HEK293 (cell line): ENCODE measurements around the gene PYY.

Experiments
- CTCF ChIA-PET: fragments of 350-600 bp; formaldehyde crosslinking; extraction: SDS; loops from one replicate; lab custom pipeline; 2021; ENCODE audit warnings: antibody characterized with exemption; lab: Yijun Ruan, JAX
- POLR2A ChIA-PET: fragments of 300-600 bp; formaldehyde crosslinking; extraction: SDS; loops from one replicate; lab custom pipeline; 2020; ENCODE audit warnings: antibody characterized with exemption, inconsistent platforms; lab: Yijun Ruan, JAX
- H3K27ac ChIP-seq: fragments of 200-500 bp; sonication (Bioruptor generic); 2 replicates; pipeline ENCODE4 v1.5.1; 2014; ENCODE audit warnings: low read depth, low read length, control low read depth, inconsistent platforms; ENCODE audit errors: extremely low read depth
- H3K36me3 ChIP-seq, 2 experiments: fragments of 200-500 bp in 1 of 2; sonication (Bioruptor generic) in 1 of 2; 1 replicate in 1 of 2; 2 replicates in 1 of 2; pipeline ENCODE4 v1.5.1; 2014 to 2017; ENCODE audit warnings: inconsistent platforms in 2 of 2, low read length in 2 of 2; ENCODE audit not compliant: control insufficient read depth in 2 of 2, insufficient read depth in 1 of 2
- H3K4me1 ChIP-seq: fragments of 200-500 bp; sonication (Bioruptor generic); 2 replicates; pipeline ENCODE4 v1.5.1; 2014; ENCODE audit warnings: mild to moderate bottlenecking, low read length, inconsistent platforms; ENCODE audit not compliant: control insufficient read depth, insufficient read depth
- H3K4me3 ChIP-seq: 2 replicates; pipeline ENCODE4 v1.5.1; 2011; ENCODE audit warnings: low read depth, mild to moderate bottlenecking, control low read depth, low read length, moderate library complexity
- H3K9me3 ChIP-seq: fragments of 200-500 bp; sonication (Bioruptor generic); 2 replicates; pipeline ENCODE4 v1.5.1; 2014; ENCODE audit warnings: low read depth, low read length, inconsistent platforms; ENCODE audit not compliant: control insufficient read depth, insufficient read depth
- FEZF1 ChIP-seq: fragments of 450-650 bp; formaldehyde crosslinking; IDR thresholded peaks from 2 replicates; pipeline ENCODE4 v1.5.1; 2016; ENCODE audit warnings: missing biosample characterization, missing genetic modification characterization
- GLI2 ChIP-seq: fragments of 450-650 bp; formaldehyde crosslinking; IDR thresholded peaks from 2 replicates; pipeline ENCODE4; 2017; ENCODE audit warnings: missing biosample characterization, missing genetic modification characterization, low read depth, borderline replicate concordance
- MEIS1 ChIP-seq: sonication (generic); formaldehyde crosslinking; IDR thresholded peaks from 2 replicates; pipeline ENCODE4 v1.8.1; 2022; ENCODE audit warnings: missing genetic modification reagents, mild to moderate bottlenecking, borderline replicate concordance
- PRDM1 ChIP-seq: fragments of 450-650 bp; formaldehyde crosslinking; IDR thresholded peaks from 2 replicates; pipeline ENCODE4; 2016; ENCODE audit warnings: missing biosample characterization, missing genetic modification characterization
- SETDB1 ChIP-seq: IDR thresholded peaks from one replicate; pipeline ENCODE4 v1.6.1; 2017; ENCODE audit warnings: mild to moderate bottlenecking, low read length, moderate library complexity, mixed read lengths; ENCODE audit not compliant: insufficient read length
- ZBTB10 ChIP-seq: fragments of 450-650 bp; formaldehyde crosslinking; IDR thresholded peaks from 2 replicates; pipeline ENCODE4 v1.5.1; 2016; ENCODE audit warnings: missing biosample characterization, missing genetic modification characterization
- ZBTB17 ChIP-seq: fragments of 450-650 bp; formaldehyde crosslinking; IDR thresholded peaks from 2 replicates; pipeline ENCODE4 v1.5.1; 2016; ENCODE audit warnings: missing biosample characterization, missing genetic modification characterization
- ZBTB7A ChIP-seq: fragments of 450-650 bp; formaldehyde crosslinking; IDR thresholded peaks from 2 replicates; pipeline ENCODE4 v1.5.1; 2016; ENCODE audit warnings: low read depth, missing biosample characterization, missing genetic modification characterization
- ZEB2 ChIP-seq: fragments of 450-650 bp; formaldehyde crosslinking; IDR thresholded peaks from 2 replicates; pipeline ENCODE4 v1.5.1; 2016; ENCODE audit warnings: missing biosample characterization, missing genetic modification characterization
- ZFP41 ChIP-seq: fragments of 450-650 bp; formaldehyde crosslinking; IDR thresholded peaks from 2 replicates; pipeline ENCODE4 v1.5.1; 2016; ENCODE audit warnings: missing biosample characterization, missing genetic modification characterization, borderline replicate concordance
- ZNF112 ChIP-seq: fragments of 450-650 bp; formaldehyde crosslinking; IDR thresholded peaks from 2 replicates; pipeline ENCODE4 v1.5.0; 2017; ENCODE audit warnings: missing biosample characterization, missing genetic modification characterization
- ZNF292 ChIP-seq: fragments of 450-650 bp; formaldehyde crosslinking; IDR thresholded peaks from 2 replicates; pipeline ENCODE4 v1.5.1; 2016; ENCODE audit warnings: low read depth, missing biosample characterization, missing genetic modification characterization, borderline replicate concordance
- ZNF398 ChIP-seq: fragments of 450-650 bp; formaldehyde crosslinking; IDR thresholded peaks from 2 replicates; pipeline ENCODE4 v1.5.1; 2017; ENCODE audit warnings: missing biosample characterization, missing genetic modification characterization
- ZNF404 ChIP-seq: fragments of 450-650 bp; formaldehyde crosslinking; IDR thresholded peaks from 2 replicates; pipeline ENCODE4 v1.5.1; 2017; ENCODE audit warnings: missing biosample characterization, missing genetic modification characterization
- ZNF423 ChIP-seq: fragments of 450-650 bp; formaldehyde crosslinking; IDR thresholded peaks from 2 replicates; pipeline ENCODE4 v1.5.1; 2016; ENCODE audit warnings: missing biosample characterization, missing genetic modification characterization
- ZNF510 ChIP-seq: fragments of 450-650 bp; formaldehyde crosslinking; IDR thresholded peaks from 2 replicates; pipeline ENCODE4 v1.5.1; 2018; ENCODE audit warnings: mild to moderate bottlenecking, missing genetic modification characterization, missing biosample characterization; ENCODE audit not compliant: insufficient replicate concordance
- ZNF521 ChIP-seq: fragments of 450-650 bp; formaldehyde crosslinking; IDR thresholded peaks from 2 replicates; pipeline ENCODE4 v1.5.1; 2017; ENCODE audit warnings: missing biosample characterization, mild to moderate bottlenecking, missing genetic modification characterization
- ZNF658 ChIP-seq: fragments of 450-650 bp; formaldehyde crosslinking; IDR thresholded peaks from 2 replicates; pipeline ENCODE4; 2016; ENCODE audit warnings: missing biosample characterization, missing genetic modification characterization
- ZNF677 ChIP-seq: fragments of 450-650 bp; IDR thresholded peaks from 2 replicates; pipeline ENCODE4 v1.5.0; 2018; ENCODE audit warnings: missing biosample characterization, mild to moderate bottlenecking, missing genetic modification characterization, moderate library complexity
- ZNF704 ChIP-seq: fragments of 450-650 bp; formaldehyde crosslinking; IDR thresholded peaks from 2 replicates; pipeline ENCODE4 v1.5.1; 2016; ENCODE audit warnings: missing biosample characterization, missing genetic modification characterization
- ZNF747 ChIP-seq: fragments of 450-650 bp; formaldehyde crosslinking; IDR thresholded peaks from 2 replicates; pipeline ENCODE4 v1.5.1; 2016; ENCODE audit warnings: missing biosample characterization, missing genetic modification characterization
- ZNF843 ChIP-seq: fragments of 450-650 bp; formaldehyde crosslinking; IDR thresholded peaks from 2 replicates; pipeline ENCODE4 v1.5.1; 2016; ENCODE audit warnings: missing biosample characterization, missing genetic modification characterization
- TF ChIP-seq, protein P1 (sequence below): fragments of 450-650 bp; formaldehyde crosslinking; IDR thresholded peaks from 2 replicates; pipeline ENCODE4 v1.5.1; 2016; ENCODE audit warnings: missing biosample characterization, missing genetic modification characterization
- TF ChIP-seq, protein P2 (sequence below): fragments of 450-650 bp; formaldehyde crosslinking; IDR thresholded peaks from 2 replicates; pipeline ENCODE4 v1.5.0; 2017; ENCODE audit warnings: missing biosample characterization, missing genetic modification characterization, borderline replicate concordance

PYY gene

GRCh38 chr17:43913584-43913983 is 40.2 kb downstream of the PYY start:
- Histone ChIP-seq H3K9me3 (no peaks in the 10 kb centered on the region), H3K36me3 (no peaks in the 10 kb centered on the region), H3K27ac (no peak overlapping the region)
- POLR2A ChIA-PET: no interaction called here
- TF ChIP-seq ZBTB17 (tag by site-specific recombination) (no peak), ZNF704 (tag by site-specific recombination) (no peak), MEIS1 (CRISPR knock-in tag) (no peak), FEZF1 (tag by site-specific recombination) (no peak), ZNF398 (no peak), PRDM1 (tag by site-specific recombination) (no peak), ZNF423 (tag by site-specific recombination) (no peak), ZBTB7A (tag by site-specific recombination) (no peak), SETDB1 (no peak), ZNF521 (tag by site-specific recombination) (no peak), ZNF677 (tag by site-specific recombination) (no peak), ZEB2 (tag by site-specific recombination) (no peak), ZFP41 (no peak), ZNF292 (tag by site-specific recombination) (no peak)
- TF ChIP-seq, protein P1, sequence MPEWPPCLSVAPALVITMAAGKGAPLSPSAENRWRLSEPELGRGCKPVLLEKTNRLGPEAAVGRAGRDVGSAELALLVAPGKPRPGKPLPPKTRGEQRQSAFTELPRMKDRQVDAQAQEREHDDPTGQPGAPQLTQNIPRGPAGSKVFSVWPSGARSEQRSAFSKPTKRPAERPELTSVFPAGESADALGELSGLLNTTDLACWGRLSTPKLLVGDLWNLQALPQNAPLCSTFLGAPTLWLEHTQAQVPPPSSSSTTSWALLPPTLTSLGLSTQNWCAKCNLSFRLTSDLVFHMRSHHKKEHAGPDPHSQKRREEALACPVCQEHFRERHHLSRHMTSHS (tag by site-specific recombination): no peak
- TF ChIP-seq, protein P2, sequence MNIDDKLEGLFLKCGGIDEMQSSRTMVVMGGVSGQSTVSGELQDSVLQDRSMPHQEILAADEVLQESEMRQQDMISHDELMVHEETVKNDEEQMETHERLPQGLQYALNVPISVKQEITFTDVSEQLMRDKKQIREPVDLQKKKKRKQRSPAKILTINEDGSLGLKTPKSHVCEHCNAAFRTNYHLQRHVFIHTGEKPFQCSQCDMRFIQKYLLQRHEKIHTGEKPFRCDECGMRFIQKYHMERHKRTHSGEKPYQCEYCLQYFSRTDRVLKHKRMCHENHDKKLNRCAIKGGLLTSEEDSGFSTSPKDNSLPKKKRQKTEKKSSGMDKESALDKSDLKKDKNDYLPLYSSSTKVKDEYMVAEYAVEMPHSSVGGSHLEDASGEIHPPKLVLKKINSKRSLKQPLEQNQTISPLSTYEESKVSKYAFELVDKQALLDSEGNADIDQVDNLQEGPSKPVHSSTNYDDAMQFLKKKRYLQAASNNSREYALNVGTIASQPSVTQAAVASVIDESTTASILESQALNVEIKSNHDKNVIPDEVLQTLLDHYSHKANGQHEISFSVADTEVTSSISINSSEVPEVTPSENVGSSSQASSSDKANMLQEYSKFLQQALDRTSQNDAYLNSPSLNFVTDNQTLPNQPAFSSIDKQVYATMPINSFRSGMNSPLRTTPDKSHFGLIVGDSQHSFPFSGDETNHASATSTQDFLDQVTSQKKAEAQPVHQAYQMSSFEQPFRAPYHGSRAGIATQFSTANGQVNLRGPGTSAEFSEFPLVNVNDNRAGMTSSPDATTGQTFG: no peak
- TF ChIP-seq, all 188 proteins: peak for 0
- Histone ChIP-seq H3K4me1 (peaks cover 3% of the 10 kb centered on the region; the same call in 1 of the 2 replicates), H3K4me3 (no peak overlapping the region)
- CTCF ChIA-PET: interaction anchor here (0.5 to 3.7 kb wide), 6 partner anchors 11 to 130 kb away, joined by 3 to 21 read pairs (median 4); partner anchors contain the start of gene PPY

- Histone ChIP-seq H3K4me3 (no peak overlapping the region), H3K27ac (no peak overlapping the region), H3K4me1 (peaks cover 8% of the 10 kb centered on the region; the same call in 1 of the 2 replicates), H3K9me3 (no peaks in the 10 kb centered on the region), H3K36me3 (no peaks in the 10 kb centered on the region)
- ChIA-PET POLR2A (no interaction called here), CTCF (interaction anchor here (0.5 to 4.9 kb wide), 3 partner anchors 31 to 131 kb away, joined by 4 to 53 read pairs (median 21); partner anchors contain the start of gene PPY)
- TF ChIP-seq ZNF112 (tag by site-specific recombination): 0 out of 2 replicates have a peak, but pooled peaks have one; percentile 46
- no peak for TF ChIP-seq GLI2
- no peak for TF ChIP-seq ZNF510 (tag by site-specific recombination)
- no peak for TF ChIP-seq ZNF658 (tag by site-specific recombination)
- 0 out of 2 replicates have a peak, but pooled peaks have one; percentile 23 for TF ChIP-seq ZBTB10 (tag by site-specific recombination)
- TF ChIP-seq ZNF843: no peak
- no peak for TF ChIP-seq ZNF404 (tag by site-specific recombination)
- 0 out of 2 replicates have a peak, but pooled peaks have one; percentile 15 for TF ChIP-seq ZNF747
Observed at GRCh38 chr17:43912635-43913304, 41.0 kb downstream of the PYY start.
